K562 (cell line): ENCODE measurements around the gene OPTN. TPM values are rescaled to one million over a fixed set of nuclear protein-coding genes. Genes with fewer than 3 reads are reported as not detected.

Source experiments
- BHLHE40 ChIP-seq: IDR thresholded peaks from 2 replicates; pipeline ENCODE4 v1.6.1; 2011; ENCODE audit warnings: low read length, improper control_type of control experiment
- CEBPG ChIP-seq, 3 experiments: fragments of 200-800 bp in 1 of 3; sonication (Bioruptor generic) in 1 of 3; sonication (generic) in 1 of 3; formaldehyde crosslinking in 1 of 3; IDR thresholded peaks in 2 of 3; conservative IDR thresholded peaks in 1 of 3; 2 replicates each; pipeline versions ENCODE4 v1.6.1 to v1.8.0; 2016 to 2022; ENCODE audit warnings: missing compliant biosample characterization in 2 of 3, missing genetic modification characterization in 2 of 3, mild to moderate bottlenecking in 1 of 3, missing genetic modification reagents in 1 of 3
- ETV1 ChIP-seq: fragments of 450-650 bp; conservative IDR thresholded peaks from 2 replicates; pipeline ENCODE4 v1.6.1; 2016; ENCODE audit warnings: missing genetic modification characterization, control low read depth, low read depth, missing compliant biosample characterization
- HDAC1 ChIP-seq, 2 experiments: fragments of 450-650 bp; IDR thresholded peaks; 2 replicates each; pipeline ENCODE4 v1.6.1; 2016 to 2017; ENCODE audit warnings: inconsistent platforms in 1 of 2, mild to moderate bottlenecking in 1 of 2, moderate library complexity in 1 of 2
- MXI1 ChIP-seq: IDR thresholded peaks from 2 replicates; pipeline ENCODE4 v1.6.1; 2011; ENCODE audit warnings: low read depth, mild to moderate bottlenecking, improper control_type of control experiment, low read length
- RAD51 ChIP-seq: fragments of 450-650 bp; IDR thresholded peaks from 2 replicates; pipeline ENCODE4 v1.7.1; 2016; ENCODE audit warnings: low read depth, mild to moderate bottlenecking, borderline replicate concordance
- SMAD4 ChIP-seq: fragments of 250-450 bp; sonication (Bioruptor Pico); conservative IDR thresholded peaks from 2 replicates; pipeline ENCODE4 v1.8.0; 2021; ENCODE audit warnings: inconsistent platforms, mild to moderate bottlenecking, moderate library complexity
- SP2 ChIP-seq: IDR thresholded peaks from 2 replicates; pipeline ENCODE4 v1.6.1; 2011; ENCODE audit warnings: mild to moderate bottlenecking, low read depth, low read length, moderate library complexity; ENCODE audit not compliant: poor library complexity, severe bottlenecking; ENCODE audit errors: extremely low read depth
- TRIM24 ChIP-seq, 2 experiments: fragments of 450-650 bp; IDR thresholded peaks; 2 replicates each; pipeline ENCODE4 v1.6.1; 2016
- XRCC3 ChIP-seq: fragments of 450-650 bp; IDR thresholded peaks from 2 replicates; pipeline ENCODE4 v1.6.1; 2017; ENCODE audit warnings: mild to moderate bottlenecking, moderate library complexity
- ZNF561 ChIP-seq: fragments of 450-650 bp; formaldehyde crosslinking; conservative IDR thresholded peaks from 2 replicates; pipeline ENCODE4 v1.4.0; 2020; ENCODE audit warnings: mild to moderate bottlenecking, moderate library complexity
- ZSCAN32 ChIP-seq: fragments of 450-650 bp; formaldehyde crosslinking; IDR thresholded peaks from 2 replicates; pipeline ENCODE4 v1.4.0; 2020; ENCODE audit warnings: mild to moderate bottlenecking, moderate library complexity
- polyA plus RNA-seq, 8 experiments: library from polyadenylated mRNA; depleted of rRNA in 4 of 8; stranded (reverse) in 5 of 8; unstranded in 3 of 8; fragments of >200 nt; fragmentation: Nextera tagmentation in 2 of 8; fragmentation: Illumina TruSeq in 1 of 8; extraction: Ambion mirVana in 2 of 8; extraction: Trizol in 1 of 8; gene quantifications; 2 replicates each; pipeline versions ENCODE4 v1.2.1 to v1.2.3, GENCODE V29; 2011 to 2014; ENCODE audit warnings: inconsistent platforms in 1 of 8, missing spikeins in 1 of 8
- total RNA-seq, 7 experiments: library from RNA; depleted of rRNA in 6 of 7; stranded (reverse); fragments of >200 nt in 6 of 7; fragmentation: Illumina TruSeq in 2 of 7; extraction: Trizol in 2 of 7; gene quantifications; 2 replicates each; pipeline versions ENCODE4 v1.2.1 to v1.2.3, GENCODE V29; 2011 to 2021; ENCODE audit warnings: low replicate concordance in 1 of 7
- TF ChIP-seq, protein P1 (sequence below): sonication (generic); formaldehyde crosslinking; IDR thresholded peaks from 2 replicates; pipeline ENCODE4 v1.5.0; 2020; ENCODE audit warnings: missing genetic modification reagents
- TF ChIP-seq, protein P2 (sequence below): fragments of 450-650 bp; IDR thresholded peaks from 2 replicates; pipeline ENCODE4 v1.6.1; 2016; ENCODE audit warnings: missing biosample characterization, missing genetic modification characterization
- TF ChIP-seq, protein P3 (sequence below): fragments of 450-650 bp; IDR thresholded peaks from 2 replicates; pipeline ENCODE4 v1.6.1; 2016; ENCODE audit warnings: mild to moderate bottlenecking, moderate library complexity

Gene OPTN
- total and polyA plus RNA-seq, 9 of the 15 experiments (the other 6 are each of a cell fraction or from before 2014, with no cell fraction given) = 2.2 to 6.8 (median 5.0) TPM

DNA sequence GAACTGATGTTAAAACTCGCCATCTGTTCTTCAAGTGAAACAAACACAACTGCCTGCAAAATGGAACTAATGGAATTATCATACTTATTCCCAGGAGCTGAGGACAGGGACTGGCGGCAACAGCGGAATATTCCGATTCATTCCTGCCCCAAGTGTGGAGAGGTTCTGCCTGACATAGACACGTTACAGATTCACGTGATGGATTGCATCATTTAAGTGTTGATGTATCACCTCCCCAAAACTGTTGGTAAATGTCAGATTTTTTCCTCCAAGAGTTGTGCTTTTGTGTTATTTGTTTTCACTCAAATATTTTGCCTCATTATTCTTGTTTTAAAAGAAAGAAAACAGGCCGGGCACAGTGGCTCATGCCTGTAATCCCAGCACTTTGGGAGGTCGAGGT is 36.7 kb downstream of the OPTN start (continued):
- TF ChIP-seq, protein P1, sequence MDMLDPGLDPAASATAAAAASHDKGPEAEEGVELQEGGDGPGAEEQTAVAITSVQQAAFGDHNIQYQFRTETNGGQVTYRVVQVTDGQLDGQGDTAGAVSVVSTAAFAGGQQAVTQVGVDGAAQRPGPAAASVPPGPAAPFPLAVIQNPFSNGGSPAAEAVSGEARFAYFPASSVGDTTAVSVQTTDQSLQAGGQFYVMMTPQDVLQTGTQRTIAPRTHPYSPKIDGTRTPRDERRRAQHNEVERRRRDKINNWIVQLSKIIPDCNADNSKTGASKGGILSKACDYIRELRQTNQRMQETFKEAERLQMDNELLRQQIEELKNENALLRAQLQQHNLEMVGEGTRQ (CRISPR knock-in tag) = peak; percentile 21; the same call in 1 of the 2 replicates
- TF ChIP-seq SP2 (no peak), BHLHE40 (peak; percentile 48; the same call in 1 of the 2 replicates), RAD51 (peak; percentile 24; the same call in 1 of the 2 replicates), ZNF561 (CRISPR knock-in tag) (no peak), TRIM24 (IDR thresholded peaks at IDR 0.05) (peak; percentile 84 to 87; a peak in 2 of 4 replicates), ZSCAN32 (CRISPR knock-in tag) (peak; percentile 64; the same call in 1 of the 2 replicates), MXI1 (no peak), CEBPG (CRISPR knock-in tag; IDR thresholded peaks at IDR 0.05) (peak; percentile 86), CEBPG (tag; conservative IDR thresholded peaks at IDR 0.05 in 1 of 2, IDR thresholded peaks at IDR 0.05 in 1 of 2) (peak; percentile 41 to 87; a peak in 3 of 4 replicates), ETV1 (no peak), SMAD4 (CRISPR knock-in tag) (0 out of 2 replicates have a peak, but pooled peaks have one; percentile 25), HDAC1 (IDR thresholded peaks at IDR 0.05) (no peak), XRCC3 (no peak)
- TF ChIP-seq, protein P2, sequence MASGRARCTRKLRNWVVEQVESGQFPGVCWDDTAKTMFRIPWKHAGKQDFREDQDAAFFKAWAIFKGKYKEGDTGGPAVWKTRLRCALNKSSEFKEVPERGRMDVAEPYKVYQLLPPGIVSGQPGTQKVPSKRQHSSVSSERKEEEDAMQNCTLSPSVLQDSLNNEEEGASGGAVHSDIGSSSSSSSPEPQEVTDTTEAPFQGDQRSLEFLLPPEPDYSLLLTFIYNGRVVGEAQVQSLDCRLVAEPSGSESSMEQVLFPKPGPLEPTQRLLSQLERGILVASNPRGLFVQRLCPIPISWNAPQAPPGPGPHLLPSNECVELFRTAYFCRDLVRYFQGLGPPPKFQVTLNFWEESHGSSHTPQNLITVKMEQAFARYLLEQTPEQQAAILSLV = peak; percentile 43; the same call in 1 of the 2 replicates
- TF ChIP-seq, protein P3, sequence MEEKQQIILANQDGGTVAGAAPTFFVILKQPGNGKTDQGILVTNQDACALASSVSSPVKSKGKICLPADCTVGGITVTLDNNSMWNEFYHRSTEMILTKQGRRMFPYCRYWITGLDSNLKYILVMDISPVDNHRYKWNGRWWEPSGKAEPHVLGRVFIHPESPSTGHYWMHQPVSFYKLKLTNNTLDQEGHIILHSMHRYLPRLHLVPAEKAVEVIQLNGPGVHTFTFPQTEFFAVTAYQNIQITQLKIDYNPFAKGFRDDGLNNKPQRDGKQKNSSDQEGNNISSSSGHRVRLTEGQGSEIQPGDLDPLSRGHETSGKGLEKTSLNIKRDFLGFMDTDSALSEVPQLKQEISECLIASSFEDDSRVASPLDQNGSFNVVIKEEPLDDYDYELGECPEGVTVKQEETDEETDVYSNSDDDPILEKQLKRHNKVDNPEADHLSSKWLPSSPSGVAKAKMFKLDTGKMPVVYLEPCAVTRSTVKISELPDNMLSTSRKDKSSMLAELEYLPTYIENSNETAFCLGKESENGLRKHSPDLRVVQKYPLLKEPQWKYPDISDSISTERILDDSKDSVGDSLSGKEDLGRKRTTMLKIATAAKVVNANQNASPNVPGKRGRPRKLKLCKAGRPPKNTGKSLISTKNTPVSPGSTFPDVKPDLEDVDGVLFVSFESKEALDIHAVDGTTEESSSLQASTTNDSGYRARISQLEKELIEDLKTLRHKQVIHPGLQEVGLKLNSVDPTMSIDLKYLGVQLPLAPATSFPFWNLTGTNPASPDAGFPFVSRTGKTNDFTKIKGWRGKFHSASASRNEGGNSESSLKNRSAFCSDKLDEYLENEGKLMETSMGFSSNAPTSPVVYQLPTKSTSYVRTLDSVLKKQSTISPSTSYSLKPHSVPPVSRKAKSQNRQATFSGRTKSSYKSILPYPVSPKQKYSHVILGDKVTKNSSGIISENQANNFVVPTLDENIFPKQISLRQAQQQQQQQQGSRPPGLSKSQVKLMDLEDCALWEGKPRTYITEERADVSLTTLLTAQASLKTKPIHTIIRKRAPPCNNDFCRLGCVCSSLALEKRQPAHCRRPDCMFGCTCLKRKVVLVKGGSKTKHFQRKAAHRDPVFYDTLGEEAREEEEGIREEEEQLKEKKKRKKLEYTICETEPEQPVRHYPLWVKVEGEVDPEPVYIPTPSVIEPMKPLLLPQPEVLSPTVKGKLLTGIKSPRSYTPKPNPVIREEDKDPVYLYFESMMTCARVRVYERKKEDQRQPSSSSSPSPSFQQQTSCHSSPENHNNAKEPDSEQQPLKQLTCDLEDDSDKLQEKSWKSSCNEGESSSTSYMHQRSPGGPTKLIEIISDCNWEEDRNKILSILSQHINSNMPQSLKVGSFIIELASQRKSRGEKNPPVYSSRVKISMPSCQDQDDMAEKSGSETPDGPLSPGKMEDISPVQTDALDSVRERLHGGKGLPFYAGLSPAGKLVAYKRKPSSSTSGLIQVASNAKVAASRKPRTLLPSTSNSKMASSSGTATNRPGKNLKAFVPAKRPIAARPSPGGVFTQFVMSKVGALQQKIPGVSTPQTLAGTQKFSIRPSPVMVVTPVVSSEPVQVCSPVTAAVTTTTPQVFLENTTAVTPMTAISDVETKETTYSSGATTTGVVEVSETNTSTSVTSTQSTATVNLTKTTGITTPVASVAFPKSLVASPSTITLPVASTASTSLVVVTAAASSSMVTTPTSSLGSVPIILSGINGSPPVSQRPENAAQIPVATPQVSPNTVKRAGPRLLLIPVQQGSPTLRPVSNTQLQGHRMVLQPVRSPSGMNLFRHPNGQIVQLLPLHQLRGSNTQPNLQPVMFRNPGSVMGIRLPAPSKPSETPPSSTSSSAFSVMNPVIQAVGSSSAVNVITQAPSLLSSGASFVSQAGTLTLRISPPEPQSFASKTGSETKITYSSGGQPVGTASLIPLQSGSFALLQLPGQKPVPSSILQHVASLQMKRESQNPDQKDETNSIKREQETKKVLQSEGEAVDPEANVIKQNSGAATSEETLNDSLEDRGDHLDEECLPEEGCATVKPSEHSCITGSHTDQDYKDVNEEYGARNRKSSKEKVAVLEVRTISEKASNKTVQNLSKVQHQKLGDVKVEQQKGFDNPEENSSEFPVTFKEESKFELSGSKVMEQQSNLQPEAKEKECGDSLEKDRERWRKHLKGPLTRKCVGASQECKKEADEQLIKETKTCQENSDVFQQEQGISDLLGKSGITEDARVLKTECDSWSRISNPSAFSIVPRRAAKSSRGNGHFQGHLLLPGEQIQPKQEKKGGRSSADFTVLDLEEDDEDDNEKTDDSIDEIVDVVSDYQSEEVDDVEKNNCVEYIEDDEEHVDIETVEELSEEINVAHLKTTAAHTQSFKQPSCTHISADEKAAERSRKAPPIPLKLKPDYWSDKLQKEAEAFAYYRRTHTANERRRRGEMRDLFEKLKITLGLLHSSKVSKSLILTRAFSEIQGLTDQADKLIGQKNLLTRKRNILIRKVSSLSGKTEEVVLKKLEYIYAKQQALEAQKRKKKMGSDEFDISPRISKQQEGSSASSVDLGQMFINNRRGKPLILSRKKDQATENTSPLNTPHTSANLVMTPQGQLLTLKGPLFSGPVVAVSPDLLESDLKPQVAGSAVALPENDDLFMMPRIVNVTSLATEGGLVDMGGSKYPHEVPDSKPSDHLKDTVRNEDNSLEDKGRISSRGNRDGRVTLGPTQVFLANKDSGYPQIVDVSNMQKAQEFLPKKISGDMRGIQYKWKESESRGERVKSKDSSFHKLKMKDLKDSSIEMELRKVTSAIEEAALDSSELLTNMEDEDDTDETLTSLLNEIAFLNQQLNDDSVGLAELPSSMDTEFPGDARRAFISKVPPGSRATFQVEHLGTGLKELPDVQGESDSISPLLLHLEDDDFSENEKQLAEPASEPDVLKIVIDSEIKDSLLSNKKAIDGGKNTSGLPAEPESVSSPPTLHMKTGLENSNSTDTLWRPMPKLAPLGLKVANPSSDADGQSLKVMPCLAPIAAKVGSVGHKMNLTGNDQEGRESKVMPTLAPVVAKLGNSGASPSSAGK = peak; percentile 20; the same call in 1 of the 2 replicates
